NCI-H2081 (cell line): Measurements from ENCODE around the gene GBX1.

Experiments
- DNase-seq, 2 experiments: peaks; one replicate each; lab custom pipeline; 2025; lab: John Stamatoyannopoulos, UW

GBX1 gene

DNA sequence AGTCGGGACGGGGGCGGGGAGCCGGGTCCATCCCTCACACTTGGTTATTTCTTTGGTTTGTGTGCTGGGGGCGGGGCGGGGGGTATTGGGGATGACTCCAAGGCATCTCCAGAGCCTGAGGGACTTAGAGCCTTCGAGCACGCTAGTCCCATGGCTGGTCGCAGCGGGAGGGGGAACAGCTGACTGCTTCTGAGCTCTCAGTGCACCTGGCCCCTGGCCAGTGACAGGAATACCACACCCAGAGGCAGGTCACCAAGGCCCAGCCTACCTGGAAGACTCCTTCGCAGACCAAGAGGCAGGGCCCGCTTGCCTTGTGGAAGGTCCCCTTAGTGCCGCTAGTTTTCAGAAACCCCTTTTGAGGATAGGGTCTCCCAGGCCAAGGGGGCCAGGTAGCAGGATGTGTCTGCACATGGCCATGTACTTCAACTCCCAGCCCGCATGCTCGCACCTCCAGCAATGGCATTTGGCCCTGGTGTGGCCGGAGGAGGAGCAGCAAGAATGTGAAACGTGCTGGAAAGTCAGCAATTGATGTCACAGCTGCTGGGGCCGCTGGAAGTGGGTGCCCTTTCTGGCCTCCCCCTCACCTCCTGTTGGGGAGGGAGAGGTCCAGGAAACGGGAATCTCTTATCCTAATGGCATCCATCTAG, 40.9 kb downstream of the GBX1 start:
- DNase-seq, result no peak

DNA sequence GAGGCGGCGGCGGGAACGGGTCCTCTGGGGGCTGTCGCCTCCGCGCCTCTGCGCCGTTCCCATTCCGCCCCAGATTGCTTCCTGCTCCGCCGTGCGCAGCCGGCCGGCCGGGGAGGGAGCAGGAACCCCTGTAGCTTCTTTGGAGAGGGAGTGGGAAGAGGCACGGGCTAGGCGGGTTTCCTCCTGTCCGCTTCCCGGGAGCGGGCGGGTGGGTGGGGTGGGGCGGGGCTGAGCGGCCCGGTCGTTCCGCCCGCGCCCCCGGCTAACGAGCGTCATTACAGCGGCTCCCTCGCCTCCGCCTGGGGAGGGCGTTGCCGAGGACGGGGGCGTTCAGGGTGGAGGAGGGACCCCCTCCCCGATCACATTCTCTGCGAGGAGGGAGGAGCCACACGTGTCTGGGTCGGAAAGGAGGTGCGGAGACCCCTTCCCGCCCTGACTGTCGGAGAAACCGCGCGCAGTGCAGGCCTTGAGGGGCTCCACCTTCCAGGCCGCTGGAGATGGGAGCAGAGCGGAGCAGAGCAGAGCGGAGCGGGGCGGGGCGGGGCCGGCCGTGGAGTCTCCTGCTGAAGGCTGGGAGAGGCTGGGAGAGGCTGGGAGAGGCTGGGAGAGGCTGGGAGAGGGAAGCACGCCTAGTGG, 41.5 kb downstream of the GBX1 start:
- no peak for DNase-seq

DNA sequence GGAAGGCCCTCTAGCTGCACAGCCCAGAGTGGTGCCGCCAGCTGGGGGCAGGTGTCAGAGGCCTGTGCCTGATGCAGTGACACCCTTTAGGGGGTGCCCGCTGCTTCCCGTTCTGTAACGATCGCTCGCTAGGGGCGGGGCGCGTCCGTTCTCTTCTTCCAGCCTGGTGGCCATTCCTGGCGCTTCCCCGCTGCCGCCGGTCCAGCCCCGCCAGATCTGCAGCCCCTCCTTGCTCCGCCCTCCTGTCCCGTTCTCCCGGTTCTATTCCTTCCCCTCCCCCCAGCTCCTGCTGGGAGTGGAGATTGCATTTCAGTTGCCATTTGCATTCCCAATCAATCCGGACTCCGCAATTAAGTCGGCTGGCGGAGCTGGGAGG, 42.0 kb downstream of the GBX1 start:
- no peak for DNase-seq

DNA sequence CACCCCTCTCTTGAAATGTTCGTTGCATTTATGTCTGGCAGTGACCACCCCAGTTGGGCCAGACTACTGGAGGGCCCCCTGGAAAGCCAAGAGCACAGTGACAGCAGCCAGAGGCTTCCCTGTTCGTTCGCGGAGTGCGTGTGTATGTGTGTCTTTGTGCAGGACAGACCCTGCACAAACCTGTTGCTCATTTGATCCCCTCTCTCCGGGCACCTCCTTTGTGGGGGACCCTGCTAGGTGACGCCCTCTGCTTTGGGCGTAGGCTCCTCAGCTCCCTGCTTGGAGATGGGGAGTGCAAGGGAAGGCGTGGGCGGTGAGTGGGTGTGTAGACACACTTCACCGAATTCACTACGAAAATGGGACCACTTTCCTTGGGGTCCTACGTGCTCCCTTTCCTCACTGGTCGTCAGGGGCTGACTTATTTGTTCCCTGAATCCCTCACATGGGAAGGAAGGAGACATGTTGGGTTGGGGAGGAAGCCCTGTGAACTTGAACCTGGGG, 42.5 kb downstream of the GBX1 start:
- DNase-seq, result no peak

DNA sequence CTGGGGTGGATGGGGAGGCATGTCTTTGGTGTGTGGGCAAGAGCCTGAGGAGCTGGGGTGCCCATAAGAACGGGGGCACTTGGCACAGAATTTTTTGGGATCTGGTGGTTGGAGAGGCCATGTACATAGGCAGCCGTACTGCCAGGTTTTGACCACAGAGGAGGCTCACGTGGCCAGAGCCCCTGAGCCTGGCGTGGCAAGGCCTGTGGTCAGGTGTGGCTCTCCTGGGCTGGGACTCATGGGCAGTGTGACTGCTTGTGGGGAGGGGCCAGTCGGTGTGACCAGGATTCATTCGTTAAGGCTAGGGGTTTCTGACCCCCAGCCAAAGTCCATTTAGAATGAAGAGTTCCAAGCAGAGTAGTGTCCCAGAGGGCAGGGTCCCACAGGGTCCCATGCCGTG, 43.0 kb downstream of the GBX1 start:
- DNase-seq, result no peak

DNA sequence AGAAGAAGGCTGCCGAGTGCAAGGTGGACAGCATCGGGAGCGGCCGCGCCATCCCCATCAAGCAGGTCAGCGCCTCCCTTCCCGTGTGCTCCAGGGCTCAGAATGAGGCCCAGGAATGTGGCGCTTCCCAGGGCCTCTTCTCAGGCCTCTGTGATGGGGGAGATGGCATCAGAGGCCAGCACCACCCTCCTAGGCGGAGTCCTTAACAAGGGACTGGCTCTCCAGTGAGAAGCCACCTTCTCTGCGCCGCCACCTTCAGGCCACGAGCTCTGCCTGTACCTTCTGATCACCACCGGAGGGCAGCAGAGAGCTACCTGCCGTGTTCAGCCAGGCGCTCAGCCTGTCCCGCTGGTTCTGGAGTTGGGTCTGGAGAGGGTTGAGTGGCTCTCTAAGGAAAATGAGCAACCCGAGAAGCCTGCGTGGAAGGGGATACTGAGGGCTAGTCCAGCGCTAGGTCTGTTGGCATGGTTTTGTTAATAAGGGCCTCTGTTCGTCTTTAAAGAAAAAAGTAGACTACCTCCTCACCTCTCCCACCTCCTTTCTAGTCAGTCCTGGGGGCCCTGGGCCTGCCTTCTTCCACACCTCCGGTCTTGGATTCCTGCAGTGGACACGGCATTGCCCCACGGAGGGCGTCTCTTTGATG, 43.6 kb downstream of the GBX1 start:
- peak; percentile 53 to 68 for DNase-seq

DNA sequence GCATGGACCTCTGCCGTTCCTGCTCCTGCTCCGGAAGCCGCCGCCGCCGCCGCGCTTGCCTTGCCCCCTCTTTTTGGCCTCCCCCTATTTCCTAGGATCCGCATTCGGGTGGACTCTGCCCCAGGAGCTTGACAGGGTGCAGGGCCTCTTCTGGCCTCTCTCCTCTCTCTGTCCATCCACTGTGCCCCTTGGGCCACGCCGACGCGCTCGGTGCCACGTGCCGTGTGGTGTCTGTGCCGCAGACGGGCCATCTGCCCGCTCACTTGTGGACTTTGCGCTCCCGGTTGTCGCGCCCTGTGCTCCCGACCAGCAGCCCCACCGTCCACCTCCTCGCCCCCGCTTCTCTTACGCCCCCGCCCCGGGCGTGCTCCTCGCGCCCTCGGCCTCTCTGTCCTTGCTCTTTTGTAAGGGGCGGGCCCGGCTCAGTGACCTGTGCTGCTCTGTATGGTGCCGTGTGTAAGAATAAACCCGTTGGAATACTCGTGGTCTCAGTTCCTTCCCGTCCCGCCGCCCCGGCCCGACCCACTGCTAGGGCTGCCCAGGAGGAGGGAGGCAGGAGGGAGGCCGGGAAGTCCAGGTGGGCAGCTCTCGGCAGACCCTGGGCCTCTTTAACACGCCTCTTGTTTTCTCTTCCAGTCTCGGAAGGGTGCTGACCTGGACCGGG, 44.2 kb downstream of the GBX1 start:
- DNase-seq, result no peak

DNA sequence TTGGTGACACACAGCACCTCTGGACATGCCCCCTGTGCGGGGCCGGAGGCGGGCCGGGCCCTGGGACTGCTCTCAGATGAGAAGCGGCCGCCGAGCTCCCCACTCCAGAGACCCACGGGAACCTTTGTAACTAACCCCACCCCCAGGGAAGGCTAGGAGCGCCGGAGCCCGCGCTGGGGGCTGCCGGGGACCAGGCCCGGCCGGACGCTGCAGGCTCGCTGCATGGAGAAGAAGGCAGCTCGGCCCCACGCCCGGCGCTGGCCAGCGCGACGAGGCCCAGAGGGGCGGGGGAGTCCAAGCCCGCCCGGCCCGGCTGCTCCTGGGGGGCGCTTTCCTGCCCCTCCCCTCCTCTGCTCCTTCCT, 44.7 kb downstream of the GBX1 start:
- DNase-seq, result no peak

DNA sequence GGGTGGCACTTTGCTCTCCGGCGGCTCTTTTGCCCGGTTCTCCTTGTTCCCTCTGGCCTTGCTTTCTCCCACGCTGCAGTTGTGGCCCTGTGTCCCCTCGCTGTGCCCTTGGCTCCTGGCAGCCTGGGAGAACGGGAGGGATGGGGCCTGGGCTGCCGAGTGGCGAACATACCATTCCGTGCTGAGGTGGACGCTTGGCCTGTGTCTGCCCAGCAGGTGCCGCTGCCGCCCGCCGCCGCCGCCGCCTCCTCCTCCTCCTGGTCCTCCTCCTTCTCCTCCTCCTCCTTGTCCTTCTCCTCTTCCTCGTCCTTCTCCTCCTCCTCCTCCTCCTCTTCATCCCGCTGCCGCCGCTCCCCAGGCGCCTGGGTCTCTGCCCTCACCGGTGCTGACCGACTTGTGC, 45.2 kb downstream of the GBX1 start:
- no peak for DNase-seq

DNA sequence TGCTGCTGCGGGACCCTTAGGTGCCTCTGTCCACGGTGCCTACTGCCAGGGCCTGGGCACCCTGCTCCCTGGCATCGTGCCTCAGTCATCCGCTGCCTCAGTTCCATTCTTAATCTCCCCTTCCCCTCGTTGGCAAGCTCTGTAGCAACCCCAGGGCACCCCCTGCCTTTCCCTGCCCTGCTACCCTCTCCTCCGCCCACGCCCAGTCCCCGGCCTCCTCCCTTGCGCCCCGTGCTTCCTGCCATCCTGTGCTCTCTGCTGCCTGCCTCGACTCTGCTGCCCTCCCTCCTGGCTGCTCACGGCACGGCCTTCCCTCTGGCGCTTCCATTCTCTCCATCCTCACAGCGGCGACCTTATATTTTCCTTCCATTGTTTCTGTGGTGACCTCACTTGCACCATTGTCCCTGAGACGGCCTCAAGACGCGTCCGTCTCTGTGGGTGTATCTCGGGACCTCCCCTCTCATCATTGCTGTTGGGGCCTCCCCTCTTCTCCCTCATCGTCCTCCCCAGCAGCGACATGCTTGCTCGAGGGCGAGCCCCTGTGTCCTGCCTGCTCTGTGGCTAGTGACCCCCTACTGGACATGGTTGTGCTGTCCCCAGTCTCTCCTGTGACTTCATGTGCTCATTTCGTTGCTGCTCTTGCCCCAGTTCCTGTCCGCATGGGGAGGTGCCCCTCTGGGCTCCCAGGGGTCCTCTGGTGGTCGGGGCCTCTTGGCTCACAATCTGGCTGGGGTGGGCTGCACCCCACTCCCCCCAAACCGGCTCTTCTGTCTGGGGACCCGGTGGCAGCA, 45.9 kb downstream of the GBX1 start:
- no peak for DNase-seq

DNA sequence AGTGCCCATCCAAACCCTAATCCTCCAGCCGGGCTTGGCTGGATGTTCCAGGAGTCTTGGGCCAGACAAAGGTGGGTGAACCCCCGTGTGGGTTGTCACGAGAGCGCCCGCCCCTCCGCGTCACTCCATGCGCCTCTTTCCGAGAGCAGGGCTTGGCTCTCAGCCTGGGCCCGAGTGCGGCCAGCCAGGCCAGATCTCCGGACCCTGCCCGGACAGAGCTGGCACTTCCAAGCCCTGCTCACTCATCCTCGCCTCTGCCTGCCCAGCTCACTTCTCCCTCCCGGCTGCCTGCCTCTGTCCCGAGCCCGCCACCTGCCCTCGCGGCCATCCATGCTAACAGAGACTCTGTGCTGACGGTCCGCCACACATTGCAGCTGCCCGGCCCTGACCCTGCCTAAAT, 46.6 kb downstream of the GBX1 start:
- no peak for DNase-seq

DNA sequence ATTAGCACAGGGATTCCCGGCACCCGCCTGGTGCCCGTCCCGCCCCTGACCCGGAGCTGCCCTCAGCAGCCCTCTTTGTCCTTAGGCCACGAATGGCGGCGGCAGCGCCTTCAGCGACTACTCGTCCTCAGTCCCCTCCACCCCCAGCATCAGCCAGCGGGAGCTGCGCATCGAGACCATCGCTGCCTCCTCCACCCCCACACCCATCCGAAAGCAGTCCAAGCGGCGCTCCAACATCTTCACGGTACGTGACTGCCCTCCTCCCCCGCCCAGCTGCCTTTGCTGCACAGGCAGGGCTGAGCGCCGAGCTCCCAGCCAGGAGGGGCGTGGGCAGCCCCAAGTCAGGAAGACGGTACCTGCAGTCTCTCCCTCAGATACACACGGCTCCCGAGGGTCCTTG, 47.6 kb downstream of the GBX1 start:
- DNase-seq, result no peak

DNA sequence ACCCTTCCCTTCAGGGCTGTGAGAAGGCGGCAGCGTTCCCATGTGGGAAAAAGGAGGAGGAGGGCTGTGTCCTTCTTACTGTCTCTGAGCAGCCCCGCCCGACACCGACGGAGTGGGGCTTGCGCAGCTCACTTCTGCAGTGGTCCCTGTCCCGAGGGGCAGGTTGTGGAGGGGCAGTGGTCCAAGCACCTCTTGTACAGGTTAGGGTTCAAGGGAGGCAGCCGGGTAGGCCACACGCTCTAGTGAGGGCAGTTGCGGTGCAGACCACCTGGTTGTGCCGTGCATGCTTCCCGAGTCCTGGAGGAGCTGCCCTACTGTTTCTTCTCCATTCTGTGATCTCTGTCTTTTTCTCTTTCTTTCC, 48.5 kb downstream of the GBX1 start:
- DNase-seq, result no peak

DNA sequence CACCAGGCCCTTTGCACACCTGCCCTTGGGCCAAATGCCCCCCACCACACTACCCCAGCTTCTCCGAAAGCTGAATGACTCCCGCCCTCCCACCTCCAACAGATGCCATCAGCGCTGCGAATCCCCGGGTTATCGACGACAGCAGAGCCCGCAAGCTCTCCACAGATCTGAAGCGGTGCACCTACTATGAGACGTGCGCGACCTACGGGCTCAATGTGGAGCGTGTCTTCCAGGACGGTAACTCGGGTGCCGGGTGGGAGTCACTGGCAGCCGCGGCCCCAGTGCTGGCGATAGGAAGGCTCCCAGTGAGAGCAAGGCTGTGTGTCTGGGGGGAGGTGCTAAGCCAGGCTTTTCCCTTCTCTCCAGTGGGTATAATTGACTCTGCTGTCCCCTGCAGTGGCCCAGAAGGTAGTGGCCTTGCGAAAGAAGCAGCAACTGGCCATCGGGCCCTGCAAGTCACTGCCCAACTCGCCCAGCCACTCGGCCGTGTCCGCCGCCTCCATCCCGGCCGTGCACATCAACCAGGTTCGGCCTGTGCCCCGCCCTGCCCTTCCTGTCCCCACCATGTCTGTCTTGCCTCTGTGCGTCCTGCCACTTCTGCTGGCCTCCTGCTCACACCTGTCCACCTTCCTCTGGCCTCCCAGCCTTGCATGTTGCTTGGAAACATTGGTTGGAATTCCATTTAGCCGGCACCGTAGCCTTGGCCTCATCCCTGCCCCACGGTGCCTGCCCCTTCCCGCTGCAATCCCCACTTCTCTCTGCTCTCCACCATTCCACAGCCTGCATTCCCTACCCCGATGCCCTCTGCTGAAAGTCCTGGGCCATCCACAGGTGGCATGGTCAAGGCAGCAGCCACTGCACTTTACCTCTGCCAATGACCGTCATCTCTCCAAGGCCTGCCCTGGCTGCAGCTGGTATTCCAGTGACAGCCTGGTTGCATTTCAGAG, 49.1 kb downstream of the GBX1 start:
- no peak for DNase-seq

DNA sequence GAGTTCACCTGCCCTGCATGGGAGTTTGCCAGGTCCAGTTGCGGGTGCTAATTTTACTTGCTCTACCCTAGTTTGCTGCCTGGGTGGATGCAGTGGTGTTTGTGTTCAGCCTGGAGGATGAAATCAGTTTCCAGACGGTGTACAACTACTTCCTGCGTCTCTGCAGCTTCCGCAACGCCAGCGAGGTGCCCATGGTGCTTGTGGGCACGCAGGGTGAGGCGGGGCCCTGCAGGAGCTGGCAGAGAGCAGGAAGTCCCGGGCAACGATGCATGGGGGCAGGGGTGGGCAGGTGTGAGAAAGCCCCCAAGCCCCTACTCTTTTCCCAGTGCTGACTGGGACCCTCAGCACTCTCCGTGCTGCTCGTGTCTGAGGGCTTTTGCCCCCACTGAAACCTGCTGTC, 49.9 kb downstream of the GBX1 start:
- no peak for DNase-seq

DNA sequence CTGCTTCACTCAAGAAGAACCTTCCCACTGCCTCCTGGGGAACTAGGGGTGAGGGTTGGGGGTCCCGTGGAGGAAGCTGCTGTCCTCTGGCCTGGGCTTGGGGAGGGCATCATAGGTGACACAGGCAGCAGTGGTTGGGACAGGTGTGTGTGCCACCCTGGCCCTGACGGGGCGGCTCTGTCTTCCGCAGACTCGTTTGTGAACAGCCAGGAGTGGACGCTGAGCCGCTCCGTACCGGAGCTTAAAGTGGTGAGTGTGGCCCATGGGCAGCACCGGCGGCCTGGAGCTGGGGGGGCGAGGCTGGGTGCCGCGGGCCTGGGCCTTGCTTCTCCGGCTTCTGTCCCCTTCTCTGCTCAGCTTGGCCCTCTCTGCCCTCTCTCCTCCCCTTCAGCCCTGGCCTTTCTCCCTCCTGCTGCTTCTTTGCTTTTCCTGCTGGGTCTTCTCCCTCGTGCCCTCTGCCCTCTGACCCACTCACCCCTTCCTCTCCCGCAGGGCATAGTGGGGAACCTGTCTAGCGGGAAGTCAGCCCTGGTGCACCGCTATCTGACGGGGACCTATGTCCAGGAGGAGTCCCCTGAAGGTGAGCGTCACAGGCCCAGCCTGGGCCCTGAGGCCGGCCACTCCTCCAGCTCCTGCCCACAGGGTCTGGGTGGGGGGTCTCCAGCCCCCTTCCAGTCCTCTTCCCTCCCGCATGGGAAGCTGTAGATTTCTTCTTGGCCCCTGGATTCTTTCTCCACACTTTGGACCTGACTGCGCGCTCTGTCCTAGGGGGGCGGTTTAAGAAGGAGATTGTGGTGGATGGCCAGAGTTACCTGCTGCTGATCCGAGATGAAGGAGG, 50.7 kb downstream of the GBX1 start:
- DNase-seq, result no peak

DNA sequence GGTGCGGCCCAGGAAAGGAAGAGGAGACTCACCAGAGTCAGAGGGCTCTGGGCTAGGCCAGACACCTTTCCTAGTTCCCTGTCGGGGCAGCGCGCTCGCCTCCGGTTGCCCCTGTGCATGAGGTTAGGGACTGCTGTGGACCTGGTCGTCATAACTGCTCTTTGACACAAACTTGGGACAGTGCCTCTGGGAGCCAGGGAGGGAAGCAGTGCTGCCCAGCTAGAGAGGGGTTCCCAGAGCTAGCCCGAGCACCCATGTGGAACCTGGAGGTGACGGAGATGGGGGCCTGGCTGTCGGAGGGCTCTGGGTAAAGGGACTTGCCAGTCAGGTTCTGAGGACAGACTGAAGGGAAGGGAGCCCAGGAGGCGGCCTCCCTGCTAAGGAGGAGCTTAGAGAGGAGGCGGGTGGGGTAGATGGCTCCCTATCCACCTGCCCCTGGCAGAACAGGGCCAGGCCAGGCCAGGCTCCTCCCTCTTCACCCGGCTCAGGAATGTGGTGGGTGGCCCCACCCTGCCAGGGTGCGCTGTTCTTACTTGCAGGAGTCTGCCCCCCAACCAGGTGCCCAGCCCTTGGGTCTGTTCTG, 51.6 kb downstream of the GBX1 start:
- DNase-seq, result no peak

DNA sequence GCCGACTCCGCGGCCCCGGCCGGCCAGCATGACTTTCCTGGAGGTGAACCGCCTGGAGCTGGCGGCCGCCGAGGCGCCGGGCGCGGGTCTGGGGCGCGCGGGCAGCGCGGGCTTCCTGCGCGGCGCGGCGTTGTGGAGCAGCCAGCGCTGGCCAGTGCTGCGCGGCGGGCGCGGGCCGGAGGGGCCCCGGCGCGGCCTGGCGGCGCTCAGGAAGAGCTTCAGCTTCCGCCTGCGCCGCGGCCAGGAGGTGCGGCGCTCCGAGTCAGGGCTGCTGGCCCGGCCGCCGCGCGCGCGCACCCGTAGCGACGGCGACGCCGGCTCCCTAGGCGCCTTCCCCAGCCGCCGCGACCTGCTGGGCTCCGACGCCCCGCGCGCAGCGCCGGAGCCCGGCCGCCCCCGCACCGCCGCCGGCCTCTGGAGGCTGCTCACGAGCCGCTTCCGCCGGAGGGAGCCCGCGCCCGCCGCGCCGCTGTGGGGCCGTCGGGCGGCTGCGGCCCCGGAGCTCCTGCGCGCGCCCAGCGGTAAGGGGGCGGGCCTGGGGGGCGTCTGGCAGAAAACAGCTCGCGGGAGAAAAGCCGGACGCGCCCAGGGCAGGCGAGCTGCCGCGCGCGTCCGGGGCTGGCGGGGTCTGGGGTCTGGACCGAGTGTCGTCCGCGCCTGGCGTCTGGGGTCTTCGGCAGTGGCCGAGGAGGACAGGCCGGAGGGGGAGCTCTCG, 52.2 kb downstream of the GBX1 start:
- DNase-seq, result no peak
